GM21619 (cell line): ENCODE data around the gene DENND5B.
A peak's percentile ranks its signal among the peaks of the same experiment; 100 is the strongest.
"Not testable (repeated sequence)": the region's sequence is repeated elsewhere in the genome, so short reads cannot be mapped to it uniquely, and the experiment has no call there.

ENCODE experiments used
- ATAC-seq: cut with Tn5 transposase; IDR thresholded peaks from one replicate; pipeline ENCODE4 v1.9.1; 2021; ENCODE audit not compliant: unreplicated experiment

Gene DENND5B

DNA sequence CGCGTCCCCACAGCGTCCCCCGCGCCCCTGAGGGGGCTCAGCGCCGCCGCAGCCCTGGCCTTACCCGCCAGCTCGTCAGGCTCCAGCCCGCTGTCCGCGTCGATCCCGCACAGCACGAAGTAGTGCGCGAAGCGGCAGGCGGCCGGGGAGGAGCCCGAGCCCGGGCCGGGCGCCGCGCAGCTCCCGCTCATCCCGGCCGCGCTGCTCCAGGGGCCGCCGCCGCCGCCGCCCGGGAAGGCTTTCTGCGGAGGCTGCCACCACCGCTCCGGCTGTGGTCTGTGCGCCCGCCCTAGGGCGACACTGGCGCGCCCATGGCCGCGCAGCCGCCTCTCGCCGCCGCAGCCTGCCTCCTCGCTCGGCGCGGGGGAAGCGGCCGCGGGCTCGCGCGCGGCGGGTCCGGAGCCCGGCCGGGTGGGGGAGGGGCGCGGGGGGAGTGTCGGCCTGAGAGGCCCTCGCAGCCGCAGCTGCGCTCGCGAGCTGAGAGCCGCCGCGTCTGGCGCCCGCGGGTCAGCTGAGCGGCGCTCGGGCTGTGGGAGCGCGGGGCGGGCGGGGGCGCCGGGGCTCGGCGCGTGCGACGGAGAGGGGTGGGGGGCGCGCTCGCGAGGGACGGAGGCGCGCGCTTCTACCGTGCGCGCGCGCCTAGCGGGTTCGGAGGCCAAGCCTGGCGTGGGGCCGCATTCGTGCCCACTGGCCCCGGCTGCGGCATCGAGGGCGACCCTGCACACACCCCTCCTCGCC lies at the start of gene DENND5B:
TSS of gene DENND5B (minus strand) at position 495 of the 738 bp plus-strand sequence. CDS start at position 191, 304 bp downstream.
- ATAC-seq, result peak; percentile 47

DNA sequence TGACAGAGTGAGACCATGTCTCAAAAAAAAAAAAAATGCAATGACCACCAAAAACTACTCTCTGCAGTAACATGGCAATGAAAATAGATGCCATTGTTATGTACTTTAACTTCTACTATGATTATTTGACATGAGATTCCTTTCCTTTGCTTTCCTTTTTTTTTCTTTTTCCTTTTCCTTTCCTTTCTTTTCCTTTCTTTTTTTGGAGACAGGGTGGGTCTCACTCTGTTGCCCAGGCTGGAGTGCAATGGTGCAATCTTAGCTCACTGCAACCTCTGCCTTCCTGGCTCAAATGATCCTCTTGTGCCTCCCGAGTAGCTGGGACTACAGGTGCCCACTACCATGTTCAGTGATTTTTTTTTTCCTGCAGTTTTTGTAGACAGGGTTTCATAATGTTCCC lies 43.7 kb upstream of the DENND5B start:
- ATAC-seq, result no peak

DNA sequence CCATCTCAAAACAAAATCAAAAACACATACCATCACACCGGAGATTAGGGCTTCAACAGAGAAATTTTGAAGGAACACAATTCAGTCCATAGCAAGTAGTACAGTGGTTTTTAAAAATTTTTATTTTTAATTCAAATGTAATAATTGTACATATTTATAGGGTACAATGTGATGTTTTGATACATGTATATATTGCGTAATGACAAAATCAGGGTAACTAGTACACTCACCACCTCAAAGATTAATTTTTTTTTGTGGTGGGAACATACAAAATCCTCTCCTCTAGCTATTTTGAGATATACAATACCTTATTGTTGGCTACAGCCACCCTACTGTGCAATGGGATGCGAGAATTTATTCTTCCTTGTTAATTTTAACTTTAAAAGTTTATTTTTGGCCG lies 42.5 kb upstream of the DENND5B start:
- ATAC-seq, result no peak

DNA sequence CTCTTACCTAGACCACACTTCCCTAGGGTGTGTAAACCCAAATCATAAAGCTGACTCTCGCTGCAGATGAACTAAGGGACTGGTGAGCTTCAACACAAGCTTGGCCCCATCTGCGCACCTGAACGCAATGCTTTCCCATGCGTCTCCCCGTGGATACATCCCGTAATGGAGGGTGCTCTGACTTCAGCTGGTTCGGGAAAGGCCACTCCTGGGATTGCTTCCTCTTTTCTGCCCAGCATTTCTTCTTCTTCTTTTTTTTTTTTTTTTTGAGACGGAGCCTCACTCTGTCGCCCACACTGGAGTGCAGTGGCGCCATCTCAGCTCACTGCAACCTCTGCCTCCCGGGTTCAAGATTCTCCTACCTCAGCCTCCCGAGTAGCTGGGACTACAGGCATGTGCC lies 40.9 kb upstream of the DENND5B start:
- ATAC-seq, result no peak

DNA sequence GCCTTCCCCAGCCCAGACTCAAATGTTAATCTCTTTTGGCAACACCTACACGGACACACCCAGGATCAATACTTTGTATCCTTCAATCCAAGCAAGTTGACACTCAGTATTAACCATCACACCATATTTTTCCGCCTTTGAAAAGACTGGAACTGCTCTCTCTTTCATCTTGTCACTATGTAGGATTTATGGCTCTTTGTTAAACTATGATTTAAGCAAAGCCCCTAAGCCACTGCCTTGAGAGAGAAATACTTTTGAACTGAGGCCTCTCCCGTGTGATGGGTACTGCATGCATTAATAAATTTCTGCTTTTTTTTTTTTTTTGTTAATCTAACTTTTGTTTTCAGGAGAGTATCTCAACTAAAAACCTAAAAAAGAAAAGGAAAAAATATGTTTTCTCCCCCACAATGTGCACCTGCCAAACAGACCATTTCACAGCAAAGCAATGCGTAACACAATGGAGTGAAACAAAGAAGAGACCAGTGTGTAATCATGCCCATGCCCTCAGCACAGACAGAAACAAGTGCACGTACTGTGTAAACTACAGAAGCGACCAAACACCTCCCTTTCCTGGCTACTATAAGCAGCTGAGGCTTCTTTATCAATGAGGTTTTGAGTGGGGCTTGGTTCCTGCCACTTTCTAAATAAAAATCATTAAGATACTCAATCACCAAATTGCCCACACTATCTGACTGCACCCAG lies 40.2 kb upstream of the DENND5B start:
- no peak for ATAC-seq

DNA sequence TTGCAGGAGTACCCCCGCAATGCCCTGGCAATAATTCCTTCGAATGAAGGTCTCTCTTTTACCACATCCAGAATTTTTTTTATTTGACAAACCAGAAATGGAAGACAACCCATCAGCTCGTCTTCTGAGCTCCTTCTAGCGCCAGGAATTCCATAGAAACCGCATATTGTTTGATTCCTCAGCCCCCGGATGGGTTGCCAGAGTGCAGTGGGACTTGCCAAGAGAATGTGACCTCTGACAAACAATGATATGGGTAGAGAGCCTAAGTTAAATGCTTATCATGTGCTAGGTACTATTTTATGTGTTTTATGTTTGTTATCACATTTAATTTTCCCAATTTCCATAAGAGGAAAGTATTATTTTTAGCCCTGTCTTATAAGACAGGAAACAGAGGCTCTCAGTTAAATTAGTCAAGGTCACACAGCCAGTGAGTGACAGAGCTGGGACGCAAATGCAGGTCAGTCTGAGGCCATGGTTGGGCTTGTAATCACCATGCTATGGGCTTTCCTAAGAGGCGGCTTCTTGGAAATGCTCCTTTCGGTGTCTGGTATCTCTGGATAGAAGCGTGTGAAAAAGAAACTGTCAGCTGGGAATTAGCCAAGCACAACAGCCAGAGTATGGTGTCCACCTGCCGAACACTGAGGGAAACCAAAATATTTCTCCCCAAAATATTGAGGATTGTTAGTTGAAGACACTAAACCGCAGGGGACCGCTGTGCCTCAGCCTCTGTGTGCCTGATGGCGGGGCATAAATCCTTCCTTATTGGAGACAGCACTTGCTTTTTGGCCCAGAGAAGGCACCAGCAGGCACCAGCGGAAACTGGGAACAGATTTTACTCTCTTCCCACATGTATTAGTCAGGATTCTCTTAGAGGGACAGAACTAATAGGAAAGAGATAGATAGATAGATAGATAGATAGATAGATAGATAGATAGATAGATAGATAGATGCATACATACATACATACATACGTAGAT lies 39.1 kb upstream of the DENND5B start:
- no peak for ATAC-seq

DNA sequence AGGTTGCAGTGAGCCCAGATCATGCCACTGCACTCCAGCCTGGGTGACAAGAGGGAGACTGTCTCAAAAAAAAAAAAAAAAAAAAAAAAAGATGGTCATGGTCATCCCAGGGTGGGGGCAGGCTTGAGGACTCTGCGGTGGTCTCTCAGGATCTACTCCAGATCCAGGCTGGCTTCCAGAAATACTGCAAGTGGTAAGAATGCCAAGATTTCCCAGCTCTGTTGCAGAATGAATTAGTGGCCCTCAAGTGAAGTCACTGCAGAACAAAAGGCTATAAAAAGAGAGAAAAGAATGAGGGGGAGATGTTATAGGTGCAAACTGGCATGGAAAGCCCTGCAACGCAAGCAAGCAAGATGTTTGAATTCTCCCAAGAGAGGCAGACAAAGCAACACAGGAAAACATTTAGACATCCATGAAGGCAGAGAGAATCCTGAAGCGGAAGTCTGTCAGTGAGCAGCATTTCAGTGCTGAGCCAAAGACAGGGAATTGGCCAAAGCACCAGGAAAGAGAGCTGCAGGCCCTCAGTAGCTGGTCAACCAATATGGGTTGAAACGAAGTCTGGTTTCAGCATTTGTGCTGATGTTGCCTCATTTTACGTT lies 36.6 kb upstream of the DENND5B start:
- ATAC-seq, result no peak

DNA sequence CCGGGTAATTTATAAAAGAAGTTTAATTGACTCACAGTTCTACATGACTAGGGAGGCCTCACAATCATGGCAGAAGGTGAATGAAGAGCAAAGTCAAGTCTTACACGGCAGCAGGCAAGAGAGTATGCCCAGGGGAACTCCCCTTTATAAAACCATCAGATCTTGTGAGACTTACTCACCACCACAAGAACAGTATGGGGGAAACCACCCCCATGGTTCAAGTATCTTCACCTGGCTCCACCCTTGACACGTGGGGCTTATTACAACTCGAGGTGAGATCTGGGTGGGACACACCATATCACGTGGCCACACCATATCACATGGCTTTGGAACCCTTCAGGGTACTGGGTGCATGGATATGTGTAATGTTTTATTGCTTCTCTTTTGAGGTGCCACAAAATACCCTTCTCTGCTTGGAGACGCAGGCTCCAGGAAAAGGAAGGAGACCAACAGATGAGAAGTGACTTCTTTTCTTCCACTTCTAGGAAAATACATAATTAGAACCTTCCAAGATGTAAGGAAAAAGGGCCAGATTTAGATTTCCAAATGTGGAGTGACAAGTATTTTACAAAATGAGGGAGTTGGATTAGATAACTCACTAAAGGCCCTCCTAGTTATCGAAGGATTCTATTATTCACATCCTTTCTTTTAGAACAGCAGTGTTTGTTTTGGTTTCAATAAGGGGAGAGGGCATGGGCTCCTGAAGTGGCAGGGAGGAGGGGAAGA lies 35.5 kb upstream of the DENND5B start:
- ATAC-seq, result no peak

DNA sequence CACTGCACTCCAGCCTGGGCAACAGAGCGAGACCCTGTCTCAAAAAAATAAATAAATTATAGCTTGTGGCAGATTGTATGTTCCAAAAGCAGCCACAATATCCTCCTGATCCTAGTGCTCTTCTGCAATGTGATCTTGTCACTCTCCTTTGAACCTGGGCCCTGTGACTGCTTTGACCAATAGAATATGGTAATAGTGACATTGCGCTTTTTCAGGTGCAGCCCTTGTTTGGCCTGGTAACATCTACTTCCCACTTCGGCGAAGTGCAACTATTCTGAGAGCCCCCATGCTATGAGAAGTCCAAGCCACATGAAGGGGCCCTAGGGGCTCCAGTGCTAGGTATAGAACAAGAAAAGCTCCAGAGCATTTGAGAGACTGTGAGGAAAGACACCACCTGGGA lies 31.1 kb upstream of the DENND5B start:
- ATAC-seq, result no peak

DNA sequence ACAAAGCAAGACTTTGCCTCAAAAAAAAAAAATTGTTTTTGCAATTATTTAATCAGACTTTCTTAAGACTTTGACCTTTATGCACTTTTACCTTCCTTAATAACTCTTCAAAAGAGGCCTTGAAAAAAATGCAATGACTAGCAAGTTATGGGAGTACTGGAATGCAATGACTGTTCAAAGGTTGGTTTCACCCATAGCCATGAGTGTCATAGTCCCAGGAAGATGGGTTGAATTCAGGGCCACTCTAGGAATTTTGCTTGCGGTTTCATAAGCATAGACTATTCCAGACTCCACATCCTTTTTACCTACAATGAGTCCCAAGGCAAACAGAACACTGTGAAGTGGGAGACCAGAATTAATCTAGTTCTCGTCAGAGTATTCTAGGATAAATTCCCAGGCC lies 29.4 kb upstream of the DENND5B start:
- no peak for ATAC-seq

DNA sequence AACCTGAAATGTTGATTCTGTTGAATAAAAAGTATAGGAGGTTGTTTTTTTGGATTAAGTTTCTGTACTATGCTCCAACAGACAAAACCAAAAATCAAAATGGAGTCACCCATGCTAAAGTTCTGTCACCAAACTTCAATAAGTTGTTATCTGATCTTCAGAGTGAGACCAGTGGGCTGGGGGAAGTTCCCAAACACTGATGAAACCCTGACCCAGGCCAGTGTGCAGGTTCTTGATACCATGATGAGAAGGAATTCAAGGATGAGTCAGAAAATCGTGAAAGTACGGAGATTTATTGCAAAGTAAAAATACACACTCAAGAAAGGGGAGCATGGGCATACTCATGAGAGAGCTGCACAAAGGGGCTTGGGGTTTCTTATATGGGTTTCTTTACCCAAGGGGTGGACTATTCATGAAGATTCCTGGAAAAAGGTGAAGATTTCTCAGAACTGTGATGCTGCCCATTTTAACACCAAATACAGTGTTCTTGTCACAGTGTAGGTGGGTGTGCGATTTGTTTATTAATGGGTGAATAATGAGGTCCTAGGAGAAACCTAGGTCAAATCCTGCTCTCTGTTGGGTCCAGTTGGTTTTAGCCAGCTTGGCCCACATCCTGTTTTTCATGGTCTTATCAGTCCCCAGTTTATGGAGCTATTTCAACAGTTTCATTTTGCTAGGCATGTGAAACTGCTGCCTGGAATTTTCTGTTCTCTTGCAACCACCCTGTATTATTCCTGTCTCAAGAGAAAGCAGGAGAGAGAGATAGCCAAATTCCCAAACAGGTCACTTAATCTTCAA lies 27.5 kb upstream of the DENND5B start:
- no peak for ATAC-seq

DNA sequence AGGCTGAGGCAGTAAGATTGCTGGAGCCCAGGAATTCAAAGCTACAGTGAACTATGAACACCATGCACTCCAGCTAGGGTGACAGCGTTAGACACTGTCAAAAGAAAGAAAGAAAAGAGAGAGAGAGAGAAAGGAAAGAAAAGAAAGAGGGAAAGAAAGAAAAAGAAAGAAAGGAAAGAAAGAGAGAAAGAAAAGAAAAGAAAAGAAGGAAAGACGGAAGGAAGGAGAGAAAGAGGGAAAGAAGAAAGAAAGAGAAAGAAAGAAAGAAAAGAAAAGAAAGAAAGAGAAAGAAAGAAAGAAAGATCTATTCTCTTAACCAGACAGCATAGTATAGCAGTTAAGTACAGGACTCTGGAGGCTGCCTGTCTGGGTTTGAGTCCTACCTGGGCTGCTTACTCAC lies 21.9 kb upstream of the DENND5B start:
- no peak for ATAC-seq

DNA sequence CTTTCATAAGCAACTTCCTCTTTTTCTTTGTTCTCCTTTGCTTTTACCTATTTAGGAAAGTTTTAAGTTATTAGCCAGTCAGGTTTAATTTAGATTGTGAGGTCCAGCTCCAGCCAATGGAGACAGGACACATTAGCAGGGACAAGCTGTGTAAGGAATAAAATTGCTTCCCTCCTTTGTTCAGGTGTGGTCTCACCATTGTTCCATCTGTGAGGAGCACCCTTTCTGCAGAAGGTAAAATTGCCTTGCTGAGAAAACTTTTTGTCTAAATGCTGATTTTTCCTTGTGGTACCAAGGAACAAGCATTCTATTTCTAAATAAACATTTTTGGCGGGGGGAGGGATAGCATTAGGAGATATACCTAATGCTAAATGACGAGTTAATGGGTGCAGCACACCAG lies 17.4 kb upstream of the DENND5B start:
- ATAC-seq, result not testable (repeated sequence)

DNA sequence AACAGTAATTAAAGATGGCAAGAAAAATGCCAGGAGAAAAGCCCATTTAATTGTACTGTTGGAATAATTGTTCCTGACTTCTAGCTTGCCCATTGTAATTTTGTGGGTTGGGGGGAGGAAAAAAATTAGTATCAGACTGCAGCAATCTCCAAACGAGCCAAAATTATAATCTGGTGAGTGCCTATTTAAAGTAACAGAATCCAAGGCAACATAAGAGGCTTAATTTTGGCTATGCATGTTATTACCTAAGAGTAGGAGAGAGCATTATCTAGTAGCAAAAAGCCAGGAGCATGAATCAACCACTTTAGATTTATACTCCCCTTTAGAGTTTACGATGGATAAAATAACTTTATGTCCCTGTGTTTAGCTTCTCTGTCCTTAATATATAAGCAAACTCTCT lies 14.6 kb upstream of the DENND5B start:
- ATAC-seq, result no peak

DNA sequence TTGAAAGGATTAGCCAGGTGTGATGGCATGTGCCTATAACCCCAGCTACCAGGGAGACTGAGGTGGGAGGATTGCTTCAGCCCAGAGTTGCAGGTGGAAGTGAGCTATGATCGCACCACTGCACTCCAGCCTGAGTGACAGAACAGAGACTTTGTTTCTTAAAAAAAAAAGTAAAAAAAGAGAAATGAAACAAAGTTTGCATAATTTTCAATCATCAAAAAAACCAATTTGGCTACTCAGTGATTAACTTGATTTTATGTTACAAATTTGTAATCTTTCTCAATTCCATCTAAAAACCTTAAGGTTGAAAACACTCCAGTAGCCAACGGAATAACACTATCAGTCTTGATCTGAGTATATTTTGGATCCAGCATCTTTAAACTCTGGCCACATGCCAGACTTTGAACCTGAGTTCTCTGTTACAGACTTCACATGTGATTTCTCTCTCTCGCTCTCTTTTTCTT lies 12.6 kb upstream of the DENND5B start:
- ATAC-seq, result peak; percentile 96

DNA sequence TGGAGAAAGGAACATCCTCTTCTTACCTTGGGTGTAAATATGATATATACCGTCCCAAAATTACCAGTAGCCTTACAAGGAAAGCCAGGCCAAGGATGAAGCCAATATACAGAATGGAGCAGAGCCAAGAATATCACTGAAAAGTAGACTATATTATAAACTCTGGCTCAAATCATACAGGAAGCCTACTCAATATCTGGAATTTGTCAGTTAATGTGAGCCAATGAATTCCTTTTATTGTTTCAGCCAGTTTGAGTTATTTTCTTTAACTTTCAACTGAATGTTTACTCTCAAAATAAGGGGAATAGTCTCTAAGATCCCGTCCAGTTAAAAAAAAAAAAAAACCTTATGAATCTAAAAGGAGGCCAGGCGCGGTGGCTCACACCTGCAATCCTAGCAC lies 9.8 kb upstream of the DENND5B start:
- no peak for ATAC-seq

DNA sequence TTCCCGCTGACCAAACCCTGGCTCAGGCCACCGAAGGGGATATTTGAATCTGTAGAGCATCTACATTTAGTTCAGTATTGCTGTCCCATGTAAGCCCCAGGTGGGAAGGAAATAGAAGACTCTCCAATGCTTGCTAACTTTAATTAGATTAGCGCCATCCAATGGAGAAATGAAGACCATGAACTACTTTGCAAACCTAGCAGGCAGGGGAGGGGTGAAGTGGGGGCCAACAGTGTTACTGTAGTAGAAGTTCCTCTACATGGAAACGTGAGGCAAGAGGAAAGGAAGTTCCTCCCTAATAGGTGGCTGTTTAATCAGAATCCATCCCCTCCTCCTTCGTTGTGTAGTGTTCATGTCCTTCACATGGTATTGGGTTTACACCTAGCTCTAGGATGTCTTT lies 9.3 kb upstream of the DENND5B start:
- no peak for ATAC-seq

DNA sequence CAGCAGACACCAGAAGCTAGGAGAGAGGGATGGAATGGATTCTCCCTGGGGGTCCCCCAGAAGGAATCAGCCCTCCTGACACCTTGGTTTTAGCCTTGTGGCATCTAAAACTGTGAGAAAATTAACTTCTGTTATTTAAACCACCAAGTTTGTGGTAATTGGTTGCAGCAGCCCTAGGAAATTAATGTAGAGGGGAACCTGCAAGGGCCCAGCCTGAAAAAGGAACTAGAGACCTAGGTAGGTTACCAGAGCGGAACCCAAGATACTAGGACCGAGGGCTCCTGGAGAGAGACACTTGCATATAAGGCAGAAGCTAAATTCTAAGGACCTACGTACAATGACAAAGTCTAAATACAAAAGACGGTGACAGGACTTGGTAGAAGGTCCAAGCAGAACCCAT lies 8.1 kb upstream of the DENND5B start:
- peak; percentile 45 for ATAC-seq

DNA sequence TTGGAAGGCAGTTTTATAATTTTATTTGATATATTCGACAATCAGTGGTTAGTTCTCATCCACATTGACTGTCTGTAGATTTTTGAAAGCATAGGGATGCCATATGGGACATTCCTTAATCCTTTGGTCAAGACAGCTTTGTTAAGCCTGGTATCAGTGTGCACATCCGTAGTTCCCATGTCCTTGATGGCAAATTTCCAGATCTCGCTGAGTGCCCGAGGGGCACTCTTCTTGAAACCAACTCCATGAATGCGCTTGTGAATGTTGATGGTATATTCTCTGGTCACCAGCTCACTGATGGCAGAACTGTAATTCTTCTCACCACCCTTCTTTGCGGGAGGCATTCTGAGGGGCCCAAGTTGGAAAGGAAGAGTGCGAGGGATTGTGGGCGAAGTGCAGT lies 6.1 kb upstream of the DENND5B start:
- ATAC-seq, result no peak

DNA sequence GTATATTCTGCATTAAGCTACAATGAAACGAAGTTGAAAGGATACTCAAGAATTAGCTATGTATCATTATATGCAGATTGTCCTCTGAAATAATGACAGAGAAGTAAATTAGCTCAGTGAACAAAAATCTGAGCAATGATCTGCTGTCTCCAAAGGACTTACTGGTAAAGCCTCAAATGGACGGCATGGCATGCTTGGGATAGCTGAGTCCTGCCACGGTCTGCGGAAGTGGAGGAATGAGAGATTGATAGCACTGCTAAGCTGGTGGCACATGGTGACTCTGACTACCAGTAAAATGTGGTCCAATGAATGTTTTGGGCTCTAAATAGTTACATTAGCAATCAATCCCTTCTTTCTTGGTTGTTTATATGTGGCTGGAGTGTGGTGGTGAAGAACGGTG lies 3.7 kb upstream of the DENND5B start:
- no peak for ATAC-seq
